ENCODE results near the gene RAD50. TPM values are rescaled to one million over a fixed set of nuclear protein-coding genes. Genes with fewer than 3 reads are reported as not detected.
"Not testable (repeated sequence)": the region's sequence is repeated elsewhere in the genome, so short reads cannot be mapped to it uniquely, and the experiment has no call there.

The RAD50 gene
- polyA plus RNA-seq, 3 donors from 2014 or later, result 2.4 to 27.4 (median 9.7) TPM

- not testable (repeated sequence) for H3K9me3 Mint-ChIP-seq; H3K4me1 Mint-ChIP-seq; H3K27ac Mint-ChIP-seq; DNase-seq; H3K4me3 Mint-ChIP-seq; H3K27me3 Mint-ChIP-seq (ENCODE audit: low read depth in 3 of 3)
- H3K36me3 Mint-ChIP-seq, result peaks cover 29 to 59% (median 29%) of the 10 kb centered on the region in 3 donors
Measured at GRCh38 chr5:132584560-132584959, 27.8 kb downstream of the RAD50 start.

GRCh38 chr5:132586063-132586462, 29.3 kb downstream of the RAD50 start:
- H3K4me3 Mint-ChIP-seq, result no peak overlapping the region
- H3K27me3 Mint-ChIP-seq (ENCODE audit: low read depth in 3 of 3), result no peaks in the 10 kb centered on the region
- no peaks in the 10 kb centered on the region for H3K4me1 Mint-ChIP-seq
- H3K9me3 Mint-ChIP-seq, result no peaks in the 10 kb centered on the region
- H3K36me3 Mint-ChIP-seq, result peaks cover 33 to 65% (median 36%) of the 10 kb centered on the region in 3 donors
- DNase-seq, result no peak
- no peak overlapping the region for H3K27ac Mint-ChIP-seq

GRCh38 chr5:132589467-132589866, 32.7 kb downstream of the RAD50 start:
- Mint-ChIP-seq H3K4me1 (no peaks in the 10 kb centered on the region), H3K27ac (no peak overlapping the region), H3K9me3 (no peaks in the 10 kb centered on the region), H3K36me3 (peaks cover 35 to 61% (median 39%) of the 10 kb centered on the region in 3 donors), H3K27me3 (ENCODE audit: low read depth in 3 of 3) (no peaks in the 10 kb centered on the region), H3K4me3 (no peak overlapping the region)
- DNase-seq, result no peak

GRCh38 chr5:132591145-132591544, 34.4 kb downstream of the RAD50 start:
- Mint-ChIP-seq H3K27ac (no peak overlapping the region), H3K36me3 (peaks cover 35 to 48% (median 35%) of the 10 kb centered on the region in 3 donors), H3K4me3 (no peak overlapping the region), H3K4me1 (no peaks in the 10 kb centered on the region), H3K27me3 (ENCODE audit: low read depth in 3 of 3) (no peaks in the 10 kb centered on the region), H3K9me3 (no peaks in the 10 kb centered on the region)
- DNase-seq, result no peak

- Mint-ChIP-seq H3K4me3 (no peak overlapping the region), H3K36me3 (peaks cover 38 to 53% (median 41%) of the 10 kb centered on the region in 3 donors), H3K9me3 (no peaks in the 10 kb centered on the region), H3K4me1 (no peaks in the 10 kb centered on the region), H3K27me3 (ENCODE audit: low read depth in 3 of 3) (no peaks in the 10 kb centered on the region), H3K27ac (no peak overlapping the region)
- DNase-seq, result no peak
Measured at GRCh38 chr5:132592521-132592920, 35.7 kb downstream of the RAD50 start.

GRCh38 chr5:132594170-132594569, 37.4 kb downstream of the RAD50 start:
- DNase-seq, result no peak
- H3K27me3 Mint-ChIP-seq (ENCODE audit: low read depth in 3 of 3), result no peaks in the 10 kb centered on the region
- H3K9me3 Mint-ChIP-seq, result no peaks in the 10 kb centered on the region
- H3K4me3 Mint-ChIP-seq, result no peak overlapping the region
- H3K4me1 Mint-ChIP-seq, result no peaks in the 10 kb centered on the region
- H3K27ac Mint-ChIP-seq, result no peak overlapping the region
- peaks cover 32 to 49% (median 34%) of the 10 kb centered on the region in 3 donors for H3K36me3 Mint-ChIP-seq

- H3K4me3 Mint-ChIP-seq, result no peak overlapping the region
- H3K36me3 Mint-ChIP-seq, result peaks cover 33 to 43% (median 35%) of the 10 kb centered on the region in 3 donors
- H3K27ac Mint-ChIP-seq, result no peak overlapping the region
- no peaks in the 10 kb centered on the region for H3K4me1 Mint-ChIP-seq
- H3K27me3 Mint-ChIP-seq (ENCODE audit: low read depth in 3 of 3), result no peaks in the 10 kb centered on the region
- no peak for DNase-seq
- H3K9me3 Mint-ChIP-seq, result no peaks in the 10 kb centered on the region
Measured at GRCh38 chr5:132595624-132596023, 38.8 kb downstream of the RAD50 start.

- H3K27me3 Mint-ChIP-seq (ENCODE audit: low read depth in 3 of 3), result peaks cover 0 to 3% (median 0%) of the 10 kb centered on the region in 3 donors
- no peaks in the 10 kb centered on the region for H3K4me1 Mint-ChIP-seq
- H3K9me3 Mint-ChIP-seq, result no peaks in the 10 kb centered on the region
- DNase-seq, result no peak
- no peak overlapping the region for H3K4me3 Mint-ChIP-seq
- H3K36me3 Mint-ChIP-seq, result peaks cover 30 to 55% (median 47%) of the 10 kb centered on the region in 3 donors
- H3K27ac Mint-ChIP-seq, result peak overlapping the region in 1 of 6 donors; percentile 33
Measured at GRCh38 chr5:132601071-132601728, 44.4 kb downstream of the RAD50 start.

GRCh38 chr5:132607095-132607494, 50.3 kb downstream of the RAD50 start:
- Mint-ChIP-seq H3K36me3 (peaks cover 36 to 59% (median 56%) of the 10 kb centered on the region in 3 donors), H3K4me3 (no peak overlapping the region), H3K27ac (no peak overlapping the region), H3K27me3 (ENCODE audit: low read depth in 3 of 3) (no peaks in the 10 kb centered on the region), H3K9me3 (no peaks in the 10 kb centered on the region), H3K4me1 (no peaks in the 10 kb centered on the region)
- DNase-seq, result no peak

GRCh38 chr5:132608107-132608506, 51.3 kb downstream of the RAD50 start:
- H3K27ac Mint-ChIP-seq, result no peak overlapping the region
- peaks cover 38 to 56% (median 55%) of the 10 kb centered on the region in 3 donors for H3K36me3 Mint-ChIP-seq
- no peak for DNase-seq
- no peaks in the 10 kb centered on the region for H3K27me3 Mint-ChIP-seq (ENCODE audit: low read depth in 3 of 3)
- no peaks in the 10 kb centered on the region for H3K4me1 Mint-ChIP-seq
- H3K4me3 Mint-ChIP-seq, result no peak overlapping the region
- H3K9me3 Mint-ChIP-seq, result no peaks in the 10 kb centered on the region

- Mint-ChIP-seq H3K27me3 (ENCODE audit: low read depth in 3 of 3) (no peaks in the 10 kb centered on the region), H3K9me3 (no peaks in the 10 kb centered on the region), H3K4me1 (no peaks in the 10 kb centered on the region), H3K36me3 (peaks cover 24 to 36% (median 34%) of the 10 kb centered on the region in 3 donors), H3K27ac (no peak overlapping the region), H3K4me3 (no peak overlapping the region)
- DNase-seq, result no peak
Measured at GRCh38 chr5:132611965-132612364, 55.2 kb downstream of the RAD50 start.

GRCh38 chr5:132612846-132613245, 56.1 kb downstream of the RAD50 start:
- H3K4me3 Mint-ChIP-seq, result no peak overlapping the region
- no peaks in the 10 kb centered on the region for H3K9me3 Mint-ChIP-seq
- peaks cover 0 to under 1% (median 0%) of the 10 kb centered on the region in 3 donors for H3K27me3 Mint-ChIP-seq (ENCODE audit: low read depth in 3 of 3)
- no peak overlapping the region for H3K27ac Mint-ChIP-seq
- H3K36me3 Mint-ChIP-seq, result peaks cover 21 to 40% (median 36%) of the 10 kb centered on the region in 3 donors
- H3K4me1 Mint-ChIP-seq, result no peaks in the 10 kb centered on the region
- DNase-seq, result no peak

GRCh38 chr5:132621699-132622098, 64.9 kb downstream of the RAD50 start:
- no peak for DNase-seq
- Mint-ChIP-seq H3K27ac (peak overlapping the region in 1 of 6 donors; percentile 39), H3K27me3 (ENCODE audit: low read depth in 3 of 3) (peaks cover 0 to 2% (median 0%) of the 10 kb centered on the region in 3 donors), H3K9me3 (no peaks in the 10 kb centered on the region), H3K36me3 (peaks cover 23 to 50% (median 26%) of the 10 kb centered on the region in 3 donors), H3K4me3 (no peak overlapping the region), H3K4me1 (no peaks in the 10 kb centered on the region)

GRCh38 chr5:132622608-132623007, 65.8 kb downstream of the RAD50 start:
- no peak overlapping the region for H3K4me3 Mint-ChIP-seq
- no peaks in the 10 kb centered on the region for H3K9me3 Mint-ChIP-seq
- no peak overlapping the region for H3K27ac Mint-ChIP-seq
- H3K27me3 Mint-ChIP-seq (ENCODE audit: low read depth in 3 of 3), result peaks cover 0 to 2% (median 0%) of the 10 kb centered on the region in 3 donors
- H3K36me3 Mint-ChIP-seq, result peaks cover 25 to 51% (median 29%) of the 10 kb centered on the region in 3 donors
- no peak for DNase-seq
- no peaks in the 10 kb centered on the region for H3K4me1 Mint-ChIP-seq

GRCh38 chr5:132627470-132627869, 70.7 kb downstream of the RAD50 start:
- H3K4me3 Mint-ChIP-seq, result no peak overlapping the region
- H3K4me1 Mint-ChIP-seq, result peaks cover 0 to 2% of the 10 kb centered on the region in 2 donors
- peaks cover 22 to 35% (median 30%) of the 10 kb centered on the region in 3 donors for H3K36me3 Mint-ChIP-seq
- H3K27me3 Mint-ChIP-seq (ENCODE audit: low read depth in 3 of 3), result peaks cover 0 to 1% (median 0%) of the 10 kb centered on the region in 3 donors
- H3K27ac Mint-ChIP-seq, result peak overlapping the region in 1 of 6 donors; percentile 20
- DNase-seq, result no peak
- H3K9me3 Mint-ChIP-seq, result no peaks in the 10 kb centered on the region
